Measurements from ENCODE around the gene COL4A2. TPM values are rescaled to one million over a fixed set of nuclear protein-coding genes. Genes with fewer than 3 reads are reported as not detected.

The COL4A2 gene
- total RNA-seq, 1 experiment from 2014 or later: 1.6 TPM

DNA sequence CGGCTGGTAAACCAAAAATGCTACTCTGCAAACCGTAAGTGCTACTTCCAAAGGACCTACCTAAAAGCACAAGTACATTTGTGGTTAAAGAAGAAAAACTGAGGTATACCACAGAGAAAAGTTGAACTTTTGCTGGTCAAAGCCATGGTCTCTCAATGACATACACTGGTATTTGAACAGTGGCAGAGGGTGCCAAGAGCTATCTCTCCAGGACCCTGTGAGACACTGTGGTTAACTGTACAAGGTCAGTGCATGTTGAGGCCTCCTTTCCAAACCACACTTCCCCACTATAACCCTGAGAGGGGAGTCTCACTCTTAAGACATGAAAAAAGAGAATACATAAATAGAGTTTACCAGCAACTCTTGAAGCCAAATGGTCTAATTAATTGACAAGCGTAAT lies 49.7 kb upstream of the COL4A2 start:
- DNase-seq (ENCODE audit: low read depth, low spot score): no peak
- no peak for ATAC-seq
- Histone ChIP-seq H3K27me3 (ENCODE audit: insufficient read depth, low read length) (no peaks in the 10 kb centered on the region; the same call in 1 of the 2 replicates), H3K27ac (ENCODE audit: low read depth, low read length) (no peak overlapping the region), H3K4me1 (ENCODE audit: control insufficient read depth in 1 of 2, insufficient read depth in 2 of 2, low read length in 2 of 2) (peaks cover 0 to 7% of the 10 kb centered on the region in 2 experiments; a peak in 2 of 4 replicates), H3K4me2 (ENCODE audit: low read length) (no peak overlapping the region), H3K9me3 (ENCODE audit: control insufficient read depth in 1 of 2, insufficient read depth in 1 of 2, low read depth in 1 of 2, low read length in 2 of 2) (no peaks in the 10 kb centered on the region), H3K9ac (ENCODE audit: low read length) (no peak overlapping the region), H3K9me2 (ENCODE audit: insufficient read depth) (no peaks in the 10 kb centered on the region), H3K36me3 (ENCODE audit: control insufficient read depth in 1 of 2, insufficient read depth in 2 of 2, low read length in 2 of 2) (no peaks in the 10 kb centered on the region), H2AFZ (ENCODE audit: low read depth, low read length, poor library complexity, severe bottlenecking) (no peak overlapping the region), H4K20me1 (ENCODE audit: insufficient read depth) (no peaks in the 10 kb centered on the region), H3K79me2 (ENCODE audit: insufficient read depth, low read length) (no peaks in the 10 kb centered on the region), H3K4me3 (replicated peaks in 1 of 2; ENCODE audit: low read depth in 1 of 2, low read length in 2 of 2) (no peak overlapping the region)
- ChIA-PET POLR2A (no interaction called here), RAD21 (ENCODE audit: low non-redundant PET in 1 of 2, low total read pairs in 2 of 2, uncharacterized antibody in 2 of 2, unreplicated experiment in 2 of 2) (no interaction called here), CTCF (no interaction called here)
- intact Hi-C loops (cut with micrococcal nuclease): no loop called here
- TF ChIP-seq, protein P1, sequence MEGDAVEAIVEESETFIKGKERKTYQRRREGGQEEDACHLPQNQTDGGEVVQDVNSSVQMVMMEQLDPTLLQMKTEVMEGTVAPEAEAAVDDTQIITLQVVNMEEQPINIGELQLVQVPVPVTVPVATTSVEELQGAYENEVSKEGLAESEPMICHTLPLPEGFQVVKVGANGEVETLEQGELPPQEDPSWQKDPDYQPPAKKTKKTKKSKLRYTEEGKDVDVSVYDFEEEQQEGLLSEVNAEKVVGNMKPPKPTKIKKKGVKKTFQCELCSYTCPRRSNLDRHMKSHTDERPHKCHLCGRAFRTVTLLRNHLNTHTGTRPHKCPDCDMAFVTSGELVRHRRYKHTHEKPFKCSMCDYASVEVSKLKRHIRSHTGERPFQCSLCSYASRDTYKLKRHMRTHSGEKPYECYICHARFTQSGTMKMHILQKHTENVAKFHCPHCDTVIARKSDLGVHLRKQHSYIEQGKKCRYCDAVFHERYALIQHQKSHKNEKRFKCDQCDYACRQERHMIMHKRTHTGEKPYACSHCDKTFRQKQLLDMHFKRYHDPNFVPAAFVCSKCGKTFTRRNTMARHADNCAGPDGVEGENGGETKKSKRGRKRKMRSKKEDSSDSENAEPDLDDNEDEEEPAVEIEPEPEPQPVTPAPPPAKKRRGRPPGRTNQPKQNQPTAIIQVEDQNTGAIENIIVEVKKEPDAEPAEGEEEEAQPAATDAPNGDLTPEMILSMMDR (IDR thresholded peaks at IDR 0.05 in 2 of 3, conservative IDR thresholded peaks at IDR 0.05 in 1 of 3; ENCODE audit: borderline replicate concordance in 1 of 3, insufficient read depth in 1 of 3, low read depth in 2 of 3, low read length in 2 of 3): no peak
- no peak for TF ChIP-seq ELF1 (IDR thresholded peaks at IDR 0.05; ENCODE audit: borderline replicate concordance, low read depth)
- TF ChIP-seq SRF (IDR thresholded peaks at IDR 0.05; ENCODE audit: low read depth): no peak
- TF ChIP-seq JUND (IDR thresholded peaks at IDR 0.05): no peak
- no peak for TF ChIP-seq FOSL1 (IDR thresholded peaks at IDR 0.05; ENCODE audit: low read depth)
- no peak for TF ChIP-seq RAD21 (IDR thresholded peaks at IDR 0.05; ENCODE audit: low read depth)
- TF ChIP-seq SIN3A (IDR thresholded peaks at IDR 0.05; ENCODE audit: low read depth): no peak
- TF ChIP-seq SP1 (IDR thresholded peaks at IDR 0.05; ENCODE audit: low read depth): no peak
- TF ChIP-seq, protein P2, sequence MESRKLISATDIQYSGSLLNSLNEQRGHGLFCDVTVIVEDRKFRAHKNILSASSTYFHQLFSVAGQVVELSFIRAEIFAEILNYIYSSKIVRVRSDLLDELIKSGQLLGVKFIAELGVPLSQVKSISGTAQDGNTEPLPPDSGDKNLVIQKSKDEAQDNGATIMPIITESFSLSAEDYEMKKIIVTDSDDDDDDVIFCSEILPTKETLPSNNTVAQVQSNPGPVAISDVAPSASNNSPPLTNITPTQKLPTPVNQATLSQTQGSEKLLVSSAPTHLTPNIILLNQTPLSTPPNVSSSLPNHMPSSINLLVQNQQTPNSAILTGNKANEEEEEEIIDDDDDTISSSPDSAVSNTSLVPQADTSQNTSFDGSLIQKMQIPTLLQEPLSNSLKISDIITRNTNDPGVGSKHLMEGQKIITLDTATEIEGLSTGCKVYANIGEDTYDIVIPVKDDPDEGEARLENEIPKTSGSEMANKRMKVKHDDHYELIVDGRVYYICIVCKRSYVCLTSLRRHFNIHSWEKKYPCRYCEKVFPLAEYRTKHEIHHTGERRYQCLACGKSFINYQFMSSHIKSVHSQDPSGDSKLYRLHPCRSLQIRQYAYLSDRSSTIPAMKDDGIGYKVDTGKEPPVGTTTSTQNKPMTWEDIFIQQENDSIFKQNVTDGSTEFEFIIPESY (IDR thresholded peaks at IDR 0.05; ENCODE audit: extremely low read depth, insufficient replicate concordance, low read length): no peak
- TF ChIP-seq ZFX (IDR thresholded peaks at IDR 0.05): no peak
- no peak for TF ChIP-seq POLR2A (IDR thresholded peaks at IDR 0.05; ENCODE audit: borderline replicate concordance, extremely low read depth, insufficient read depth, insufficient read length)
- no peak for TF ChIP-seq EZH2 (IDR thresholded peaks at IDR 0.05)
- no peak for TF ChIP-seq CEBPB (IDR thresholded peaks at IDR 0.05; ENCODE audit: low read depth)
- TF ChIP-seq, protein P3, sequence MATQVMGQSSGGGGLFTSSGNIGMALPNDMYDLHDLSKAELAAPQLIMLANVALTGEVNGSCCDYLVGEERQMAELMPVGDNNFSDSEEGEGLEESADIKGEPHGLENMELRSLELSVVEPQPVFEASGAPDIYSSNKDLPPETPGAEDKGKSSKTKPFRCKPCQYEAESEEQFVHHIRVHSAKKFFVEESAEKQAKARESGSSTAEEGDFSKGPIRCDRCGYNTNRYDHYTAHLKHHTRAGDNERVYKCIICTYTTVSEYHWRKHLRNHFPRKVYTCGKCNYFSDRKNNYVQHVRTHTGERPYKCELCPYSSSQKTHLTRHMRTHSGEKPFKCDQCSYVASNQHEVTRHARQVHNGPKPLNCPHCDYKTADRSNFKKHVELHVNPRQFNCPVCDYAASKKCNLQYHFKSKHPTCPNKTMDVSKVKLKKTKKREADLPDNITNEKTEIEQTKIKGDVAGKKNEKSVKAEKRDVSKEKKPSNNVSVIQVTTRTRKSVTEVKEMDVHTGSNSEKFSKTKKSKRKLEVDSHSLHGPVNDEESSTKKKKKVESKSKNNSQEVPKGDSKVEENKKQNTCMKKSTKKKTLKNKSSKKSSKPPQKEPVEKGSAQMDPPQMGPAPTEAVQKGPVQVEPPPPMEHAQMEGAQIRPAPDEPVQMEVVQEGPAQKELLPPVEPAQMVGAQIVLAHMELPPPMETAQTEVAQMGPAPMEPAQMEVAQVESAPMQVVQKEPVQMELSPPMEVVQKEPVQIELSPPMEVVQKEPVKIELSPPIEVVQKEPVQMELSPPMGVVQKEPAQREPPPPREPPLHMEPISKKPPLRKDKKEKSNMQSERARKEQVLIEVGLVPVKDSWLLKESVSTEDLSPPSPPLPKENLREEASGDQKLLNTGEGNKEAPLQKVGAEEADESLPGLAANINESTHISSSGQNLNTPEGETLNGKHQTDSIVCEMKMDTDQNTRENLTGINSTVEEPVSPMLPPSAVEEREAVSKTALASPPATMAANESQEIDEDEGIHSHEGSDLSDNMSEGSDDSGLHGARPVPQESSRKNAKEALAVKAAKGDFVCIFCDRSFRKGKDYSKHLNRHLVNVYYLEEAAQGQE (IDR thresholded peaks at IDR 0.05; ENCODE audit: low read depth): no peak
- TF ChIP-seq TCF7L2 (IDR thresholded peaks at IDR 0.05; ENCODE audit: borderline replicate concordance, extremely low read depth, insufficient read depth, insufficient read length): no peak
- no peak for TF ChIP-seq YY1 (IDR thresholded peaks at IDR 0.05; ENCODE audit: extremely low read depth, insufficient replicate concordance, low read depth, low read length)
- BruUV-seq (replicated peaks): no TSS peak
